Lung (tissue), 12 donors: ENCODE data around the gene IQCH. TPM values are rescaled to one million over a fixed set of nuclear protein-coding genes. Genes with fewer than 3 reads are reported as not detected.
"Not testable (repeated sequence)": the region's sequence is repeated elsewhere in the genome, so short reads cannot be mapped to it uniquely, and the experiment has no call there.

ENCODE experiments used
- ATAC-seq: fragments of 200-7000 bp; cut with Tn5 transposase; one replicate; pipeline ENCODE4 v1.9.1; 2020; ENCODE audit warnings: moderate number of reproducible peaks; ENCODE audit not compliant: insufficient read depth, low FRiP score
- DNase-seq, 3 donors: peaks; one replicate each; pipeline ENCODE4 v3.0.0-alpha.2; 2013 to 2017
- H3K27ac ChIP-seq, 2 donors: one replicate each; pipeline ENCODE4 v1.5.1; 2013; ENCODE audit warnings: mild to moderate bottlenecking in 2 of 2, moderate library complexity in 2 of 2, control low read depth in 1 of 2, inconsistent platforms in 1 of 2, low read depth in 1 of 2, low read length in 1 of 2
- H3K27me3 ChIP-seq, 3 donors: one replicate each; pipeline ENCODE4 v1.5.1; 2013; ENCODE audit warnings: low read length in 2 of 3; ENCODE audit not compliant: control insufficient read depth in 3 of 3, insufficient read depth in 3 of 3
- H3K36me3 ChIP-seq, 4 donors: one replicate each; pipeline ENCODE4 v1.5.1; 2013; ENCODE audit warnings: low read length in 4 of 4, mild to moderate bottlenecking in 1 of 4, moderate library complexity in 1 of 4; ENCODE audit not compliant: control insufficient read depth in 4 of 4, insufficient read depth in 4 of 4
- H3K4me1 ChIP-seq, 5 donors: one replicate each; pipeline ENCODE4 v1.5.1; 2013; ENCODE audit warnings: low read length in 5 of 5, mild to moderate bottlenecking in 2 of 5, moderate library complexity in 1 of 5; ENCODE audit not compliant: control insufficient read depth in 5 of 5, insufficient read depth in 5 of 5
- H3K4me3 ChIP-seq: one replicate; pipeline ENCODE4 v1.5.1; 2013; ENCODE audit warnings: mild to moderate bottlenecking, control low read depth, moderate library complexity
- H3K9ac ChIP-seq, 2 donors: one replicate each; pipeline ENCODE4 v1.5.1; 2013; ENCODE audit warnings: low read length in 2 of 2, control low read depth in 1 of 2; ENCODE audit not compliant: insufficient read depth in 1 of 2
- H3K9me3 ChIP-seq, 4 donors: one replicate each; pipeline ENCODE4 v1.5.1; 2013; ENCODE audit warnings: low read length in 3 of 4, mild to moderate bottlenecking in 1 of 4, moderate library complexity in 1 of 4; ENCODE audit not compliant: control insufficient read depth in 4 of 4, insufficient read depth in 3 of 4
- CTCF ChIP-seq: IDR thresholded peaks from 2 replicates; pipeline ENCODE4 v1.5.1; 2012; ENCODE audit warnings: mild to moderate bottlenecking; ENCODE audit errors: control extremely low read depth, extremely low read depth
- WGBS, 2 donors: extraction: QIAGEN DNeasy Blood & Tissue Kit; methylation state at CpG; one replicate each; pipeline ENCODE4 v1.1.7; 2013; 5-methylcytosine and 5-hydroxymethylcytosine counted together
- polyA plus RNA-seq, 2 donors: library from polyadenylated mRNA; stranded (reverse); fragments of 200-250 nt; gene quantifications; one replicate each; pipeline ENCODE4 v1.2.1, GENCODE V29; 2013
- total RNA-seq, 2 donors: library from RNA; depleted of rRNA in 1 of 2; stranded (reverse); fragments of >200 nt in 1 of 2; gene quantifications; one replicate each; pipeline ENCODE4 v1.2.1, GENCODE V29; 2014 to 2021
- donor health status: control.
- donor health status: control.
- donor health status: Bipolar disorder and iron deficiency.
- donor health status: healthy.
- donor health status: DM: yes; HTN: yes; CAD: no.

IQCH gene
- total and polyA plus RNA-seq, 4 donors = 1.1 to 10.5 (median 4.5) TPM

GRCh38 chr15:67444100-67444499 is 189.5 kb downstream of the IQCH start:
- Histone ChIP-seq H3K9ac (no peak overlapping the region), H3K4me3 (no peak overlapping the region), H3K4me1 (no peaks in the 10 kb centered on the region), H3K9me3 (no peaks in the 10 kb centered on the region), H3K36me3 (no peaks in the 10 kb centered on the region), H3K27ac (no peak overlapping the region), H3K27me3 (peaks cover 0 to 10% (median 0%) of the 10 kb centered on the region in 3 donors)
- TF ChIP-seq CTCF = no peak
- no peak for ATAC-seq
- no peak for DNase-seq
- WGBS, 2 donors = 92 to 93% methylated on average over 2 of the region's 2 CpGs

- no peak overlapping the region for H3K27ac ChIP-seq
- no peaks in the 10 kb centered on the region for H3K4me1 ChIP-seq
- WGBS, 2 donors = 77 to 84% methylated on average over 2 of the region's 2 CpGs
- no peak for TF ChIP-seq CTCF
- no peak overlapping the region for H3K9ac ChIP-seq
- no peak for ATAC-seq
- H3K27me3 ChIP-seq = peaks cover 0 to 10% (median 0%) of the 10 kb centered on the region in 3 donors
- no peaks in the 10 kb centered on the region for H3K36me3 ChIP-seq
- no peak for DNase-seq
- H3K9me3 ChIP-seq = no peaks in the 10 kb centered on the region
- H3K4me3 ChIP-seq = no peak overlapping the region
These were observed 191.9 kb downstream of the IQCH start for GRCh38 chr15:67446449-67446848.

GRCh38 chr15:67448372-67448771 is 193.8 kb downstream of the IQCH start:
- H3K27ac ChIP-seq, H3K27me3 ChIP-seq, H3K4me1 ChIP-seq, H3K9ac ChIP-seq, H3K4me3 ChIP-seq, H3K9me3 ChIP-seq, H3K36me3 ChIP-seq, DNase-seq, ATAC-seq: not testable (repeated sequence)
- 97 to 98% methylated on average over 3 to 4 of the region's 5 CpGs for WGBS, 2 donors

GRCh38 chr15:67453703-67454102 is 199.1 kb downstream of the IQCH start:
- H3K9ac ChIP-seq, DNase-seq: not testable (repeated sequence)
- WGBS, 2 donors = 93 to 96% methylated on average over 11 of the region's 11 CpGs

More at GRCh38 chr15:67453703-67454102, 199.1 kb downstream of the IQCH start:
- H3K9me3 ChIP-seq, H3K36me3 ChIP-seq, ATAC-seq, H3K4me3 ChIP-seq, H3K27ac ChIP-seq: not testable (repeated sequence)
- H3K4me1 ChIP-seq = peaks cover 0 to 11% (median 0%) of the 10 kb centered on the region in 5 donors
- peaks cover 0 to 22% (median 13%) of the 10 kb centered on the region in 3 donors for H3K27me3 ChIP-seq
